IMR-90 (cell line): ENCODE results near the gene INAFM1. TPM values are rescaled to one million over a fixed set of nuclear protein-coding genes. Genes with fewer than 3 reads are reported as not detected.
A peak's percentile ranks its signal among the peaks of the same experiment; 100 is the strongest.

Experiments
- ATAC-seq: fragments of 200-7000 bp; cut with Tn5 transposase; 2 replicates; pipeline ENCODE4 v1.9.1; 2020; ENCODE audit warnings: low read depth, mild to moderate bottlenecking, moderate library complexity
- BruUV-seq: library from RNA; stranded (reverse); fragments of 400-500 nt; replicated peaks from 2 replicates; lab custom pipeline; 2021; lab: Mats Ljungman, UMichigan
- CTCF ChIA-PET: fragments of 300-600 bp; formaldehyde crosslinking; extraction: SDS; loops from one replicate; lab custom pipeline; 2021; ENCODE audit warnings: antibody characterized with exemption; lab: Yijun Ruan, JAX
- POLR2A ChIA-PET: fragments of 300-600 bp; sonication (Branson Sonifier 250); formaldehyde crosslinking; loops from one replicate; lab custom pipeline; 2022; ENCODE audit warnings: antibody characterized with exemption; ENCODE audit not compliant: unreplicated experiment; lab: Charles Lee
- DNase-seq: peaks from one replicate; pipeline ENCODE4 v3.0.0; 2013
- H2AFZ ChIP-seq: replicated peaks from 2 replicates; pipeline ENCODE3; 2013; ENCODE audit warnings: low read length, mild to moderate bottlenecking; ENCODE audit not compliant: poor library complexity
- H2AK5ac ChIP-seq: 2 replicates; pipeline ENCODE4 v1.6.1; 2013; ENCODE audit warnings: low read depth, low read length, inconsistent platforms
- H2AK9ac ChIP-seq: replicated peaks from 2 replicates; pipeline ENCODE3; 2013; ENCODE audit warnings: mild to moderate bottlenecking, low read depth, low read length, moderate library complexity; ENCODE audit not compliant: poor library complexity
- H2BK120ac ChIP-seq: 2 replicates; pipeline ENCODE4 v1.6.1; 2013; ENCODE audit warnings: low read depth, low read length, inconsistent platforms
- H2BK15ac ChIP-seq: 3 replicates; pipeline ENCODE4 v1.6.1; 2013; ENCODE audit warnings: low read depth, low read length, inconsistent platforms
- H2BK20ac ChIP-seq: 2 replicates; pipeline ENCODE4 v1.6.1; 2013; ENCODE audit warnings: low read depth, mild to moderate bottlenecking, inconsistent platforms, low read length, moderate library complexity
- H2BK5ac ChIP-seq: 2 replicates; pipeline ENCODE4 v1.6.1; 2013; ENCODE audit warnings: mild to moderate bottlenecking, low read depth, low read length, inconsistent platforms; ENCODE audit not compliant: poor library complexity, severe bottlenecking
- H3K14ac ChIP-seq: replicated peaks from 2 replicates; pipeline ENCODE4 v1.6.1; 2013; ENCODE audit warnings: low read depth, low read length, inconsistent platforms
- H3K18ac ChIP-seq: 2 replicates; pipeline ENCODE4 v1.6.1; 2013; ENCODE audit warnings: low read depth, low read length, control low read depth
- H3K23ac ChIP-seq: 2 replicates; pipeline ENCODE4 v1.6.1; 2013; ENCODE audit warnings: low read depth, low read length, inconsistent platforms
- H3K27ac ChIP-seq: 2 replicates; pipeline ENCODE4 v1.5.1; 2013; ENCODE audit warnings: mild to moderate bottlenecking, control low read depth, low read length; ENCODE audit not compliant: insufficient read depth
- H3K27me3 ChIP-seq: 2 replicates; pipeline ENCODE4 v1.6.1; 2013; ENCODE audit warnings: low read length; ENCODE audit not compliant: control insufficient read depth, insufficient read depth
- H3K36me3 ChIP-seq: 2 replicates; pipeline ENCODE4 v1.6.1; 2013; ENCODE audit warnings: low read length, mixed read lengths; ENCODE audit not compliant: control insufficient read depth, insufficient read depth
- H3K4ac ChIP-seq: 2 replicates; pipeline ENCODE4 v1.6.1; 2013; ENCODE audit warnings: low read depth, low read length, inconsistent platforms
- H3K4me1 ChIP-seq: 2 replicates; pipeline ENCODE4 v1.6.1; 2013; ENCODE audit warnings: low read length, mixed read lengths; ENCODE audit not compliant: control insufficient read depth, insufficient read depth
- H3K4me2 ChIP-seq: 2 replicates; pipeline ENCODE4 v1.6.1; 2013; ENCODE audit warnings: low read depth, mild to moderate bottlenecking, control low read depth, low read length, moderate library complexity
- H3K4me3 ChIP-seq: 2 replicates; pipeline ENCODE4 v1.5.1; 2013; ENCODE audit warnings: low read depth, mild to moderate bottlenecking, control low read depth, low read length, moderate library complexity; ENCODE audit not compliant: insufficient read depth
- H3K56ac ChIP-seq: 2 replicates; pipeline ENCODE4 v1.6.1; 2013; ENCODE audit warnings: low read length, inconsistent platforms; ENCODE audit not compliant: insufficient read depth; ENCODE audit errors: extremely low read depth
- H3K79me1 ChIP-seq, 2 experiments: 2 replicates each; pipeline ENCODE4 v1.6.1; 2013; ENCODE audit warnings: low read length in 2 of 2, inconsistent platforms in 1 of 2, low read depth in 1 of 2
- H3K9ac ChIP-seq: 2 replicates; pipeline ENCODE4 v1.6.1; 2013; ENCODE audit warnings: low read depth, low read length, control low read depth
- H3K9me1 ChIP-seq: 2 replicates; pipeline ENCODE4 v1.6.1; 2013; ENCODE audit warnings: low read length, inconsistent platforms; ENCODE audit not compliant: insufficient read depth
- H3K9me3 ChIP-seq: 2 replicates; pipeline ENCODE4 v1.6.1; 2013; ENCODE audit warnings: low read length; ENCODE audit not compliant: control insufficient read depth, insufficient read depth
- H4K20me1 ChIP-seq: 2 replicates; pipeline ENCODE4 v1.6.1; 2013; ENCODE audit warnings: low read length, inconsistent platforms; ENCODE audit not compliant: insufficient read depth
- H4K5ac ChIP-seq: 2 replicates; pipeline ENCODE4 v1.6.1; 2013; ENCODE audit warnings: mild to moderate bottlenecking, low read depth, low read length, control low read depth
- H4K8ac ChIP-seq, 2 experiments: 2 replicates each; pipeline ENCODE4 v1.6.1; 2013; ENCODE audit warnings: low read depth in 2 of 2, low read length in 2 of 2, control low read depth in 1 of 2, inconsistent platforms in 1 of 2
- H4K91ac ChIP-seq: 2 replicates; pipeline ENCODE4 v1.6.1; 2013; ENCODE audit warnings: low read depth, low read length, inconsistent platforms; ENCODE audit not compliant: insufficient read depth
- BHLHE40 ChIP-seq: fragments of 150-350 bp; IDR thresholded peaks from 2 replicates; pipeline ENCODE4 v1.6.1; 2016; ENCODE audit warnings: mild to moderate bottlenecking, low read depth, low read length
- CEBPB ChIP-seq: IDR thresholded peaks from 2 replicates; pipeline ENCODE4 v1.6.1; 2012; ENCODE audit warnings: low read depth, low read length, improper control_type of control experiment
- FOS ChIP-seq: fragments of 150-350 bp; IDR thresholded peaks from 2 replicates; pipeline ENCODE4 v1.6.1; 2016; ENCODE audit warnings: low read depth, low read length
- MAFK ChIP-seq: IDR thresholded peaks from 2 replicates; pipeline ENCODE4 v1.6.1; 2012; ENCODE audit warnings: low read depth, low read length, improper control_type of control experiment
- MAZ ChIP-seq: IDR thresholded peaks from 2 replicates; pipeline ENCODE4 v1.6.1; 2012; ENCODE audit warnings: low read depth, mild to moderate bottlenecking, low read length, improper control_type of control experiment, moderate library complexity, borderline replicate concordance
- MXI1 ChIP-seq: IDR thresholded peaks from 2 replicates; pipeline ENCODE4 v1.6.1; 2012; ENCODE audit warnings: low read depth, mild to moderate bottlenecking, low read length, moderate library complexity, borderline replicate concordance
- POLR2A ChIP-seq: IDR thresholded peaks from 2 replicates; pipeline ENCODE4 v1.6.1; 2012; ENCODE audit warnings: mild to moderate bottlenecking, low read depth, low read length
- RAD21 ChIP-seq: IDR thresholded peaks from 2 replicates; pipeline ENCODE4 v1.6.1; 2012; ENCODE audit warnings: low read length, improper control_type of control experiment
- RFX5 ChIP-seq: IDR thresholded peaks from 2 replicates; pipeline ENCODE4 v1.8.0; 2012; ENCODE audit warnings: low read depth, mild to moderate bottlenecking, low read length, moderate library complexity
- SMC3 ChIP-seq: fragments of 150-350 bp; IDR thresholded peaks from 2 replicates; pipeline ENCODE4 v1.6.1; 2016; ENCODE audit warnings: low read depth, mild to moderate bottlenecking, antibody characterized with exemption, low read length, moderate library complexity
- WGBS, 2 experiments: methylation state at CpG; one replicate each; pipeline versions ENCODE4 v1.1.5 to v1.1.7; 2013; ENCODE audit warnings: missing lambda C conversion rate in 2 of 2; ENCODE audit not compliant: insufficient read length in 1 of 2; ENCODE audit errors: extremely low coverage in 2 of 2; 5-methylcytosine and 5-hydroxymethylcytosine counted together
- dilution Hi-C: fragments of 300-500 bp; cut with HindIII; formaldehyde crosslinking; loops from one replicate; pipeline ENCODE4 v1.14.3; 2018; ENCODE audit warnings: low sequenced_read_pairs; ENCODE audit not compliant: unreplicated experiment
- in situ Hi-C: fragments of 300-500 bp; cut with MboI; formaldehyde crosslinking; loops from 3 replicates; pipeline ENCODE4 v1.14.3; 2019; ENCODE audit warnings: low sequenced_read_pairs, inconsistent platforms, mixed read lengths
- intact Hi-C: fragments of 100-400 bp; cut with micrococcal nuclease; formaldehyde crosslinking; loops from 2 replicates; pipeline ENCODE4 v1.10.0; 2022
- polyA plus RNA-seq, 3 experiments: library from polyadenylated mRNA; depleted of rRNA; stranded (reverse); fragments of >200 nt; gene quantifications; 2 replicates each; pipeline ENCODE4 v1.2.3, GENCODE V29; 2012; ENCODE audit warnings: low replicate concordance in 1 of 3
- total RNA-seq: library from RNA; depleted of rRNA; stranded (reverse); fragments of >200 nt; gene quantifications from 2 replicates; pipeline ENCODE4 v1.2.3, GENCODE V29; 2012
- TF ChIP-seq, protein P1 (sequence below): conservative IDR thresholded peaks from 2 replicates; pipeline ENCODE4 v1.5.1; 2012; ENCODE audit warnings: mild to moderate bottlenecking, low read depth, low read length, improper control_type of control experiment
- TF ChIP-seq, protein P2 (sequence below): fragments of 150-350 bp; IDR thresholded peaks from 2 replicates; pipeline ENCODE4 v1.6.1; 2017; ENCODE audit warnings: mild to moderate bottlenecking, antibody characterized with exemption, low read length, low read depth
- TF ChIP-seq, protein P3 (sequence below): fragments of 150-350 bp; IDR thresholded peaks from 2 replicates; pipeline ENCODE4 v1.6.1; 2016; ENCODE audit warnings: low read depth, mild to moderate bottlenecking, low read length, moderate library complexity, borderline replicate concordance

Gene INAFM1
- total and polyA plus RNA-seq, 2 of the 4 experiments (the other 2 are of a cell fraction), result 0.36 to 7.8 TPM

DNA sequence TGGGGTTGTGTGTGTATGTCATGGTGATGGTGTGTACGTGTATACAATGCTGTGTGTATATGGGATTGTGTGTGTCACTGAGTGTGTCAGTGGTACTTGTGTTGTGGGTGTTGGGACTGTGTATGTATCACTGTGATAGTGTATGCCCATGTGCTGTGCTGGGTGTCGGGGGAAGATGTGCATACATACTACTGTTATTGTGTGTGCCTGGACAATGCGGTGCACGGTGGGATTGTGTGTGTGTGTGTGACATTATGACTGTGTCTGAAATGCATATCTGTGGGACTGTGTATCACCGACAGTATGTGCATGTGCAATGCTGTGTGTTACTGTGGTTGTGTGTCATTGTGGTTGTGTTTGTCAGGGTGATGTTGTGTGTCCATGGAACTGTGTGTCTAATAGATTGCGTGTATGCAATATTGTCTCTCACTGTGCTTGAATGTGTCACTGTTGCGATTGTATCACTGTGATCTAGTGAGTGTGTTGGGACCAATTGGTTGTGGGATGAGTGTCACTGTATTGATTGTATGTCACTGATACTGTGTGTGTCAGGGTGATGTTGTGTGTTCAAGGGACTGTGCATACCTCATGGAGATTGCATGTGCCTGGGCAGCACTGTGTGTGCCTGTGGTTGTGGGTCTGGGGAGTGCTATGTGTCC, 32.6 kb upstream of the INAFM1 start:
- ATAC-seq (no peak), DNase-seq (no peak)
- H4K91ac ChIP-seq, result peak overlapping the region; percentile 67
- WGBS, 2 experiments, result 85% methylated on average over 6 of the region's 7 CpGs; no CpG with 5 or more reads in 1 of the 2 experiments
- H3K9ac ChIP-seq, result no peak overlapping the region
- peaks cover 15% of the 10 kb centered on the region for H3K9me1 ChIP-seq
- peak overlapping the region; percentile 84 for H3K14ac ChIP-seq
- H2AK9ac ChIP-seq, result peak overlapping the region; percentile 96
- intact Hi-C loops, result loop anchor here (5.0 kb wide), 1 partner anchor 110 kb away; the partner anchor contains the start of gene SAE1
- peaks cover 3 to 28% of the 10 kb centered on the region in 2 experiments; a peak in 2 of 4 replicates for H3K79me1 ChIP-seq
- H3K23ac ChIP-seq, result peak overlapping the region; percentile 85
- CTCF ChIA-PET, result interaction anchor here (6.1 kb wide), 1 partner anchor 31 kb away, joined by 67 read pairs; no protein-coding TSS in a partner anchor
- POLR2A ChIA-PET, result no interaction called here
- H4K8ac ChIP-seq, result peak overlapping the region; percentile 6 to 88; a peak in 3 of 4 replicates
- peak overlapping the region; percentile 16 for H2BK5ac ChIP-seq
- H3K27me3 ChIP-seq, result no peaks in the 10 kb centered on the region
- H3K36me3 ChIP-seq, result no peaks in the 10 kb centered on the region
- peak overlapping the region; percentile 57; the same call in 2 of the 3 replicates for H2BK15ac ChIP-seq
- peak overlapping the region; percentile 95 for H2AK5ac ChIP-seq
- peak overlapping the region; percentile 26 for H2BK120ac ChIP-seq
- H4K20me1 ChIP-seq, result peaks cover 10% of the 10 kb centered on the region; the same call in 1 of the 2 replicates
- no peak overlapping the region for H3K18ac ChIP-seq
- in situ Hi-C loops, result no loop called here
- no peak overlapping the region for H3K56ac ChIP-seq
- no peak overlapping the region for H3K27ac ChIP-seq
- dilution Hi-C loops, result no loop called here
- no peak overlapping the region for H3K4me3 ChIP-seq
- H4K5ac ChIP-seq, result no peak overlapping the region
- TF ChIP-seq, protein P1, sequence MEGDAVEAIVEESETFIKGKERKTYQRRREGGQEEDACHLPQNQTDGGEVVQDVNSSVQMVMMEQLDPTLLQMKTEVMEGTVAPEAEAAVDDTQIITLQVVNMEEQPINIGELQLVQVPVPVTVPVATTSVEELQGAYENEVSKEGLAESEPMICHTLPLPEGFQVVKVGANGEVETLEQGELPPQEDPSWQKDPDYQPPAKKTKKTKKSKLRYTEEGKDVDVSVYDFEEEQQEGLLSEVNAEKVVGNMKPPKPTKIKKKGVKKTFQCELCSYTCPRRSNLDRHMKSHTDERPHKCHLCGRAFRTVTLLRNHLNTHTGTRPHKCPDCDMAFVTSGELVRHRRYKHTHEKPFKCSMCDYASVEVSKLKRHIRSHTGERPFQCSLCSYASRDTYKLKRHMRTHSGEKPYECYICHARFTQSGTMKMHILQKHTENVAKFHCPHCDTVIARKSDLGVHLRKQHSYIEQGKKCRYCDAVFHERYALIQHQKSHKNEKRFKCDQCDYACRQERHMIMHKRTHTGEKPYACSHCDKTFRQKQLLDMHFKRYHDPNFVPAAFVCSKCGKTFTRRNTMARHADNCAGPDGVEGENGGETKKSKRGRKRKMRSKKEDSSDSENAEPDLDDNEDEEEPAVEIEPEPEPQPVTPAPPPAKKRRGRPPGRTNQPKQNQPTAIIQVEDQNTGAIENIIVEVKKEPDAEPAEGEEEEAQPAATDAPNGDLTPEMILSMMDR, result no peak
- TF ChIP-seq BHLHE40, result no peak
- no peak for TF ChIP-seq MXI1
- TF ChIP-seq MAFK, result no peak
- no peak for TF ChIP-seq POLR2A
- no peak for TF ChIP-seq FOS
- TF ChIP-seq SMC3, result no peak
- TF ChIP-seq, protein P2, sequence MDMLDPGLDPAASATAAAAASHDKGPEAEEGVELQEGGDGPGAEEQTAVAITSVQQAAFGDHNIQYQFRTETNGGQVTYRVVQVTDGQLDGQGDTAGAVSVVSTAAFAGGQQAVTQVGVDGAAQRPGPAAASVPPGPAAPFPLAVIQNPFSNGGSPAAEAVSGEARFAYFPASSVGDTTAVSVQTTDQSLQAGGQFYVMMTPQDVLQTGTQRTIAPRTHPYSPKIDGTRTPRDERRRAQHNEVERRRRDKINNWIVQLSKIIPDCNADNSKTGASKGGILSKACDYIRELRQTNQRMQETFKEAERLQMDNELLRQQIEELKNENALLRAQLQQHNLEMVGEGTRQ, result no peak
- TF ChIP-seq, protein P3, sequence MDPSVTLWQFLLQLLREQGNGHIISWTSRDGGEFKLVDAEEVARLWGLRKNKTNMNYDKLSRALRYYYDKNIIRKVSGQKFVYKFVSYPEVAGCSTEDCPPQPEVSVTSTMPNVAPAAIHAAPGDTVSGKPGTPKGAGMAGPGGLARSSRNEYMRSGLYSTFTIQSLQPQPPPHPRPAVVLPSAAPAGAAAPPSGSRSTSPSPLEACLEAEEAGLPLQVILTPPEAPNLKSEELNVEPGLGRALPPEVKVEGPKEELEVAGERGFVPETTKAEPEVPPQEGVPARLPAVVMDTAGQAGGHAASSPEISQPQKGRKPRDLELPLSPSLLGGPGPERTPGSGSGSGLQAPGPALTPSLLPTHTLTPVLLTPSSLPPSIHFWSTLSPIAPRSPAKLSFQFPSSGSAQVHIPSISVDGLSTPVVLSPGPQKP, result no peak
- no peak for TF ChIP-seq MAZ
- no peak for TF ChIP-seq RFX5
- no peak for TF ChIP-seq RAD21
- TF ChIP-seq CEBPB, result no peak
- TSS peak; percentile 45 for BruUV-seq
- H2BK20ac ChIP-seq, result peak overlapping the region; percentile 48
- H3K4me1 ChIP-seq, result peaks cover 26% of the 10 kb centered on the region
- peak overlapping the region; percentile 68 for H3K4ac ChIP-seq
- H3K4me2 ChIP-seq, result no peak overlapping the region
- H3K9me3 ChIP-seq, result no peaks in the 10 kb centered on the region
- H2AFZ ChIP-seq, result peak overlapping the region; percentile 85
